Measurements from ENCODE around the gene RRAS. TPM values are rescaled to one million over a fixed set of nuclear protein-coding genes. Genes with fewer than 3 reads are reported as not detected.

Gene RRAS
- total and polyA plus RNA-seq, 12 donors: 6.8 to 180 (median 42.3) TPM

DNA sequence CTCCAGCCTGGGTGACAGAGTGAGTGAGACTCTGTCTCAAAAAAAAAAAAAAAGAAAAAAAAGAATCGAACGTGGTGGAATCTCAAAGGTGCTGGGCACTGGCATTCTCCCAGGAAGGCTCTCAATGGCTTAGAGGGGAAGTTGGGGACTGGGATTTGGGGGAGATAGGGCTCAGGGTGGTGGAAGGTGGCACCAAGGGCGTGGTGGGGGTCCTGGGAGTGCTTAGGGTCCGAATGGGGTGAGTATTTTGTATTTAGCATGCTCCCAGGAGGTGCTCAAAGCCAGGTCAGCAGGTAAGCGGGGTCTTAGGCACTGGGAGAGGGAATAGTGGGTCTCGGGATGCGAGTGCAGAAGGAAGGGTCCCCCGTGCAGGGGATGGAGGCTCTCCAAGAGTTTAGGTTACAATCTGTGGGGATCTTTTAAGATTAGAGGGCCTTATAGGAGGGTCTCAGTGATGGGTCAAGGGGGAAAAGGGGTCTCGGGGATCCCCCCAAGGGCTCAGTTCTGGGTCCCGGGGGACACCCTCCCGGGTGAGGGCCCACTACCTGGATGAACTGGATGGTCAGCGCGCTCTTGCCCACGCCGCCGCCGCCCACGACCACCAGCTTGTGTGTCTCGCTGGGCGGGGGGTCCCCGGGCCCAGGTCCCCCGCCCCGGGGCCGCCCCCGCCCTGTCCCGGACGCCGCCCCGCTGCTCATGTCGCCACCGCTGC is 386 bp downstream of the RRAS start:
- Histone ChIP-seq H3K36me3 (replicated peaks in 1 of 2) (no peaks in the 10 kb centered on the region), H3K4me3 (peak overlapping the region in 3 of 4 donors; percentile 49 to 67 (median 55)), H3K9me3 (replicated peaks in 1 of 3) (no peaks in the 10 kb centered on the region), H3K27me3 (no peaks in the 10 kb centered on the region), H3K27ac (peak overlapping the region in 4 of 5 donors; percentile 78 to 99 (median 88)), H3K4me1 (replicated peaks in 1 of 2) (peaks cover 29 to 46% of the 10 kb centered on the region in 2 donors)
- intact Hi-C loops (cut with DNase I): no loop called here
- TF ChIP-seq, protein P1, sequence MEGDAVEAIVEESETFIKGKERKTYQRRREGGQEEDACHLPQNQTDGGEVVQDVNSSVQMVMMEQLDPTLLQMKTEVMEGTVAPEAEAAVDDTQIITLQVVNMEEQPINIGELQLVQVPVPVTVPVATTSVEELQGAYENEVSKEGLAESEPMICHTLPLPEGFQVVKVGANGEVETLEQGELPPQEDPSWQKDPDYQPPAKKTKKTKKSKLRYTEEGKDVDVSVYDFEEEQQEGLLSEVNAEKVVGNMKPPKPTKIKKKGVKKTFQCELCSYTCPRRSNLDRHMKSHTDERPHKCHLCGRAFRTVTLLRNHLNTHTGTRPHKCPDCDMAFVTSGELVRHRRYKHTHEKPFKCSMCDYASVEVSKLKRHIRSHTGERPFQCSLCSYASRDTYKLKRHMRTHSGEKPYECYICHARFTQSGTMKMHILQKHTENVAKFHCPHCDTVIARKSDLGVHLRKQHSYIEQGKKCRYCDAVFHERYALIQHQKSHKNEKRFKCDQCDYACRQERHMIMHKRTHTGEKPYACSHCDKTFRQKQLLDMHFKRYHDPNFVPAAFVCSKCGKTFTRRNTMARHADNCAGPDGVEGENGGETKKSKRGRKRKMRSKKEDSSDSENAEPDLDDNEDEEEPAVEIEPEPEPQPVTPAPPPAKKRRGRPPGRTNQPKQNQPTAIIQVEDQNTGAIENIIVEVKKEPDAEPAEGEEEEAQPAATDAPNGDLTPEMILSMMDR (IDR thresholded peaks at IDR 0.05): no peak
- 6 to 22% (median 15%) methylated on average over 9 to 31 of the region's 31 CpGs for WGBS, 4 donors
- peak in 3 of 7 donors; percentile 54 to 69 (median 59) for DNase-seq

DNA sequence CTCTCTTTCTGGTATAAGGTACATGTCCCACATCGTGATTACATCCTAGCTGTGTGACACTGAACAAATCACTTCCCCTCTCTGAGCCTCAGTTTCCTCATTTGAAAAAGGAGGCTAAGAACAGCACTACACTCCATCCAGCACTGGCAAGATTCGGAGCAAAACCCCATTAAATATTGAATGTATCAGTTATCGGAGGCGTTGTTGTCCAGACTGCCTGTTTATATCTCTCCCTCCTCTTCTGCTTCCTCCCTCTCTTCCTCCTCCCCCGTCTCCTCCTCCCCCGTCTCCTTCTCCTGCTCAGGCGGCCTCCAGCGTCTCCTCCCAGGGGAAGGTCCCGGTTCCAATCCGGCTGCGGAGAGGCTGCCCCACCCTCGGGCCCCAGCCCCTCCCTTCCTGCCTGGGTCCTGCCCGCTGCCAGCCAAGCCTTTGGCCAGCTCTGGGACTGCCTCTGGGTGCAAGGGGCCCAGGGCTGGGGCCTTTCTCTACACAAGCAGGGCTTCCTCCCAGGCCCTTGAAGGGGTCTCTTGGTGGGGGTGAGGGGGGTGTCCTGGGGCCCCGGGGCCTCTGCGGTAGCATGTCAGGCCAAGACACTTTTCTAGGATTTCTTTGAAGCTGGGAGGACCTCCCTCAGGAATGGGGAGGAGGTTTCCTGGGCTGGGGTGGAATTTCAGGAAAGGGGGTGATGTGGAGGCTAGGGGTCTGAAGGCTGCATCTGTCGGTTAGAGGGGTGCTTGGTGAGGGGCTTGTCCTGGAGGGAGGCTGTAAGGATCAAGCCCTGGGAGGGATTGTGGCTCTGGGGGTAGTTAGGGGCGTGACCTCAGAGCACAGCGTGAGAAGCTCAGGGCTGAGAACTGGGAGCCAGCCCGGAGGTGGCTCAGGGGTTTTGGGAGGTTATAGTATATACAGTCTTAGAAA is 1.9 kb downstream of the RRAS start:
- 9 to 18% (median 13%) methylated on average over 16 to 19 of the region's 19 CpGs for WGBS, 4 donors

DNA sequence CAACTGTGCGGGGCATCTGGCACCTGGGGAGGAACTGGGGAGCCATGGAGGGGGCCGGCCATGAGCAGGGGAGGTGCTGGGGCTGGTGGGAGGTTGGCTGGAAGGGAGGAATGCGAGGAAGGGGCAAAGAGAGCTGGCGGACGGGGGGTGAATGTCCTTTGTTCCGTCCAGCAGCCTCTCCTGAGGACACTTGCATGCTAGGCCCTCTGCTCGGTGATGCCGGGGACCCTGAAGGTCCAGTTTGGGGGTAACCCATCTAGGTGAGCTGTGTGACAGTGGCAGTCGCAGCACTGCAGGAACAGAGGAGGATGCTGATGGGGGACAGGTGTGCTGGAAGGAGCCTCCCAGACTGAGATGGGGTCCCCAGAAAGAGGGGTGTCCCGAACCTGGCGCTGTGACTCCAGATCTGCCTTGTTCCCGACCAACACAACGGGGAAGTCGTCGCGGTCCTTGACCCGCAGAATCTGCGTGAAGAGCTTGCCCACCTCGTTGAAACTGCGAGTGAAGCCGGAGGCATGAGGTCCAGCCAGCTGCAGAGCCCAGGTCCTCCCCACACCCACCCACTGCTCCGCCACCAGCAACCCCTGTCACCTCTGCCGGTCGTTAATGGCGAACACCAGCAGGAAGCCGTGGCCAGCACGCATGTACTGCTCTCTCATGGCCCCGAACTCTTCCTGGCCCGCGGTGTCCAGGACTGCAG is 3.6 kb downstream of the RRAS start:
- peaks cover 16 to 26% of the 10 kb centered on the region in 2 donors for H3K4me1 ChIP-seq (replicated peaks in 1 of 2)
- H3K36me3 ChIP-seq (replicated peaks in 1 of 2): no peaks in the 10 kb centered on the region
- peak in 1 of 7 donors; percentile 32 for DNase-seq
- H3K27ac ChIP-seq: peak overlapping the region in 1 of 5 donors; percentile 7
- intact Hi-C loops (cut with DNase I): no loop called here
- no peaks in the 10 kb centered on the region for H3K27me3 ChIP-seq
- no peak for TF ChIP-seq POLR2A (IDR thresholded peaks at IDR 0.05)
- TF ChIP-seq, protein P1 (IDR thresholded peaks at IDR 0.05): no peak
- no peak overlapping the region for H3K4me3 ChIP-seq
- 56 to 78% (median 71%) methylated on average over 8 to 30 of the region's 30 CpGs for WGBS, 4 donors
- no peaks in the 10 kb centered on the region for H3K9me3 ChIP-seq (replicated peaks in 1 of 3)

More for the DNA sequence above, 1.9 kb downstream of the RRAS start:
- intact Hi-C loops (cut with DNase I): no loop called here
- peak overlapping the region in 4 of 5 donors; percentile 65 to 99 (median 86) for H3K27ac ChIP-seq
- H3K9me3 ChIP-seq (replicated peaks in 1 of 3): no peaks in the 10 kb centered on the region
- TF ChIP-seq, protein P1 (IDR thresholded peaks at IDR 0.05): no peak
- H3K27me3 ChIP-seq: no peaks in the 10 kb centered on the region
- peaks cover 23 to 34% of the 10 kb centered on the region in 2 donors for H3K4me1 ChIP-seq (replicated peaks in 1 of 2)
- DNase-seq: peak; percentile 78 to 86 (median 84)
- H3K36me3 ChIP-seq (replicated peaks in 1 of 2): no peaks in the 10 kb centered on the region
- H3K4me3 ChIP-seq: peak overlapping the region in 1 of 4 donors; percentile 67

Data from adrenal gland (tissue), 12 donors.